SK-N-SH (cell line): ENCODE results near the gene PSMC3IP. TPM values are rescaled to one million over a fixed set of nuclear protein-coding genes. Genes with fewer than 3 reads are reported as not detected.

Experiments
- CTCF ChIA-PET: fragments of 300-600, 350-600 bp; formaldehyde crosslinking; extraction: SDS; loops from one replicate; lab custom pipeline; 2021; lab: Yijun Ruan, JAX
- POLR2A ChIA-PET: fragments of 350-600 bp; sonication (Branson Sonifier 250); formaldehyde crosslinking; extraction: SDS; loops from one replicate; lab custom pipeline; 2020; ENCODE audit warnings: antibody characterized with exemption, inconsistent platforms; lab: Yijun Ruan, JAX
- DNase-seq: peaks from one replicate; pipeline ENCODE4 v3.0.0; 2012
- H2AFZ ChIP-seq: fragments of 200-600 bp; sonication (generic); 2 replicates; pipeline ENCODE4 v1.8.1; 2016; ENCODE audit warnings: antibody characterized with exemption, mild to moderate bottlenecking, low read depth
- H3F3A ChIP-seq: fragments of 200-600 bp; sonication (generic); replicated peaks from 2 replicates; pipeline ENCODE3; 2016; ENCODE audit warnings: antibody characterized with exemption, mild to moderate bottlenecking; ENCODE audit not compliant: insufficient read depth
- H3K27ac ChIP-seq, 2 experiments: fragments of 200-500 bp in 1 of 2; fragments of 200-600 bp in 1 of 2; sonication (Bioruptor generic) in 1 of 2; sonication (generic), shearing (Covaris generic) in 1 of 2; 2 replicates each; pipeline versions ENCODE4 v1.5.1 to v1.6.1; 2014 to 2016; ENCODE audit warnings: low read depth in 2 of 2, inconsistent platforms in 1 of 2, low read length in 1 of 2, mild to moderate bottlenecking in 1 of 2, mixed read lengths in 1 of 2
- H3K27me3 ChIP-seq: fragments of 200-600 bp; sonication (generic), shearing (Covaris generic); 2 replicates; pipeline ENCODE4 v1.6.1; 2016; ENCODE audit warnings: mixed run types; ENCODE audit not compliant: insufficient read depth
- H3K36me3 ChIP-seq, 2 experiments: fragments of 200-500 bp in 1 of 2; fragments of 200-600 bp in 1 of 2; sonication (Bioruptor generic) in 1 of 2; sonication (generic) in 1 of 2; replicated peaks in 1 of 2; 2 replicates each; pipeline versions ENCODE3 to v1.5.1; 2014 to 2016; ENCODE audit warnings: low read length in 1 of 2, mild to moderate bottlenecking in 1 of 2; ENCODE audit not compliant: insufficient read depth in 2 of 2, control insufficient read depth in 1 of 2
- H3K4me1 ChIP-seq, 2 experiments: fragments of 200-500 bp in 1 of 2; fragments of 200-600 bp in 1 of 2; sonication (Bioruptor generic) in 1 of 2; sonication (generic), shearing (Covaris generic) in 1 of 2; 2 replicates each; pipeline versions ENCODE4 v1.5.1 to v1.6.1; 2014 to 2016; ENCODE audit warnings: low read depth in 1 of 2, low read length in 1 of 2, mixed run types in 1 of 2; ENCODE audit not compliant: insufficient read depth in 2 of 2, control insufficient read depth in 1 of 2
- H3K4me2 ChIP-seq: fragments of 200-600 bp; sonication (generic), shearing (Covaris generic); 2 replicates; pipeline ENCODE4 v1.6.1; 2017; ENCODE audit warnings: mixed run types
- H3K4me3 ChIP-seq, 2 experiments: fragments of 200-500 bp in 1 of 2; fragments of 200-600 bp in 1 of 2; sonication (Bioruptor generic) in 1 of 2; sonication (generic), shearing (Covaris generic) in 1 of 2; 2 replicates each; pipeline versions ENCODE4 v1.5.1 to v1.8.1; 2014 to 2016; ENCODE audit warnings: low read depth in 2 of 2, inconsistent platforms in 1 of 2, low read length in 1 of 2, mild to moderate bottlenecking in 1 of 2, mixed read lengths in 1 of 2, moderate library complexity in 1 of 2
- H3K79me2 ChIP-seq: fragments of 200-600 bp; sonication (generic); 2 replicates; pipeline ENCODE4 v1.8.1; 2017; ENCODE audit warnings: mild to moderate bottlenecking; ENCODE audit not compliant: insufficient read depth
- H3K9ac ChIP-seq: fragments of 200-600 bp; sonication (generic); 2 replicates; pipeline ENCODE4 v1.6.1; 2017; ENCODE audit warnings: mixed run types
- H3K9me2 ChIP-seq: fragments of 200-600 bp; sonication (generic); 2 replicates; pipeline ENCODE4 v1.6.1; 2017; ENCODE audit warnings: mixed run types
- H3K9me3 ChIP-seq: fragments of 200-600 bp; sonication (generic); 2 replicates; pipeline ENCODE4 v1.6.1; 2017; ENCODE audit warnings: mixed run types, mild to moderate bottlenecking, moderate library complexity
- H4K20me1 ChIP-seq: fragments of 200-600 bp; sonication (generic); 2 replicates; pipeline ENCODE4 v1.6.1; 2017; ENCODE audit warnings: mild to moderate bottlenecking, mixed run types; ENCODE audit not compliant: insufficient read depth
- CTCF ChIP-seq: fragments of 200-600 bp; sonication (generic); IDR thresholded peaks from 2 replicates; pipeline ENCODE4 v1.6.1; 2017; ENCODE audit warnings: antibody characterized with exemption, mild to moderate bottlenecking, moderate library complexity
- FOXJ3 ChIP-seq: sonication (generic); formaldehyde crosslinking; IDR thresholded peaks from 2 replicates; pipeline ENCODE4 v1.5.1; 2020; ENCODE audit warnings: mild to moderate bottlenecking, missing genetic modification reagents
- GABPA ChIP-seq: IDR thresholded peaks from 2 replicates; pipeline ENCODE4 v1.4.0; 2012; ENCODE audit warnings: low read depth, mild to moderate bottlenecking
- GATA2 ChIP-seq: sonication (generic); formaldehyde crosslinking; IDR thresholded peaks from 2 replicates; pipeline ENCODE4 v1.5.0; 2020; ENCODE audit warnings: mild to moderate bottlenecking, missing genetic modification reagents
- IRF3 ChIP-seq: fragments of 150-350 bp; IDR thresholded peaks from 2 replicates; pipeline ENCODE4 v1.6.1; 2016; ENCODE audit warnings: mild to moderate bottlenecking, low read depth, low read length
- MEF2A ChIP-seq: IDR thresholded peaks from 2 replicates; pipeline ENCODE4 v1.4.0; 2012; ENCODE audit warnings: low read depth, borderline replicate concordance
- NFIC ChIP-seq: IDR thresholded peaks from 2 replicates; pipeline ENCODE4 v1.4.0; 2012; ENCODE audit warnings: borderline replicate concordance
- RAD21 ChIP-seq: IDR thresholded peaks from 2 replicates; pipeline ENCODE4 v1.6.1; 2012; ENCODE audit warnings: mild to moderate bottlenecking, low read length
- RFX5 ChIP-seq: IDR thresholded peaks from 2 replicates; pipeline ENCODE4 v1.6.1; 2012; ENCODE audit warnings: mild to moderate bottlenecking, improper control_type of control experiment, low read length
- SIN3A ChIP-seq: IDR thresholded peaks from 2 replicates; pipeline ENCODE4 v1.6.1; 2012; ENCODE audit warnings: low read depth, mild to moderate bottlenecking, low read length, moderate library complexity, borderline replicate concordance
- SMC3 ChIP-seq: IDR thresholded peaks from 2 replicates; pipeline ENCODE4 v1.6.1; 2012; ENCODE audit warnings: low read depth, low read length, improper control_type of control experiment
- TCF12 ChIP-seq: IDR thresholded peaks from 2 replicates; pipeline ENCODE4 v1.4.0; 2012
- USF2 ChIP-seq: fragments of 150-350 bp; IDR thresholded peaks from 2 replicates; pipeline ENCODE4 v1.6.1; 2017; ENCODE audit warnings: antibody characterized with exemption, low read length, low read depth, borderline replicate concordance
- YY1 ChIP-seq: IDR thresholded peaks from 2 replicates; pipeline ENCODE4 v1.4.0; 2012; ENCODE audit warnings: low read depth, mild to moderate bottlenecking
- ZBTB33 ChIP-seq: IDR thresholded peaks from 2 replicates; pipeline ENCODE4 v1.4.0; 2012; ENCODE audit warnings: low read depth, borderline replicate concordance
- WGBS: methylation state at CpG from one replicate; pipeline ENCODE4 v1.1.6; 2017; ENCODE audit warnings: low lambda C conversion rate; 5-methylcytosine and 5-hydroxymethylcytosine counted together
- polyA plus RNA-seq, 3 experiments: library from polyadenylated mRNA; depleted of rRNA; stranded (reverse); fragments of >200 nt; gene quantifications; 2 replicates each; pipeline ENCODE4 v1.2.3, GENCODE V29; 2012
- TF ChIP-seq, protein P1 (sequence below): IDR thresholded peaks from 2 replicates; pipeline ENCODE4 v1.4.0; 2012; ENCODE audit warnings: low read depth, borderline replicate concordance

PSMC3IP gene
- polyA plus RNA-seq, 1 of the 3 experiments (the other 2 are of a cell fraction): 17.3 TPM

- ChIA-PET POLR2A (interaction anchor here (2.9 kb wide), 1 partner anchor 10 kb away, joined by 9 read pairs; no protein-coding TSS in a partner anchor), CTCF (interaction anchor here (1.7 to 1.9 kb wide), 2 partner anchors 11 to 35 kb away, joined by 5 to 8 read pairs; no protein-coding TSS in a partner anchor)
- H3K9ac ChIP-seq: no peak overlapping the region
- H4K20me1 ChIP-seq: no peaks in the 10 kb centered on the region
- H3F3A ChIP-seq: peaks cover 9% of the 10 kb centered on the region
- no peak overlapping the region for H3K4me2 ChIP-seq
- H3K4me3 ChIP-seq: no peak overlapping the region
- no peak for DNase-seq
- H3K9me3 ChIP-seq: no peaks in the 10 kb centered on the region
- 0 out of 2 replicates have a peak, but pooled peaks cover 2% of the 10 kb centered on the region for H3K79me2 ChIP-seq
- no peaks in the 10 kb centered on the region for H3K4me1 ChIP-seq
- peaks cover 9 to 25% of the 10 kb centered on the region in 2 experiments for H3K36me3 ChIP-seq
- 98% methylated on average over 11 of the region's 39 CpGs for WGBS
- no peak overlapping the region for H2AFZ ChIP-seq
- TF ChIP-seq MEF2A: no peak
- no peaks in the 10 kb centered on the region for H3K9me2 ChIP-seq
- no peaks in the 10 kb centered on the region for H3K27me3 ChIP-seq
- no peak overlapping the region for H3K27ac ChIP-seq
Observed at GRCh38 chr17:42543190-42544079, 34.1 kb downstream of the PSMC3IP start.

DNA sequence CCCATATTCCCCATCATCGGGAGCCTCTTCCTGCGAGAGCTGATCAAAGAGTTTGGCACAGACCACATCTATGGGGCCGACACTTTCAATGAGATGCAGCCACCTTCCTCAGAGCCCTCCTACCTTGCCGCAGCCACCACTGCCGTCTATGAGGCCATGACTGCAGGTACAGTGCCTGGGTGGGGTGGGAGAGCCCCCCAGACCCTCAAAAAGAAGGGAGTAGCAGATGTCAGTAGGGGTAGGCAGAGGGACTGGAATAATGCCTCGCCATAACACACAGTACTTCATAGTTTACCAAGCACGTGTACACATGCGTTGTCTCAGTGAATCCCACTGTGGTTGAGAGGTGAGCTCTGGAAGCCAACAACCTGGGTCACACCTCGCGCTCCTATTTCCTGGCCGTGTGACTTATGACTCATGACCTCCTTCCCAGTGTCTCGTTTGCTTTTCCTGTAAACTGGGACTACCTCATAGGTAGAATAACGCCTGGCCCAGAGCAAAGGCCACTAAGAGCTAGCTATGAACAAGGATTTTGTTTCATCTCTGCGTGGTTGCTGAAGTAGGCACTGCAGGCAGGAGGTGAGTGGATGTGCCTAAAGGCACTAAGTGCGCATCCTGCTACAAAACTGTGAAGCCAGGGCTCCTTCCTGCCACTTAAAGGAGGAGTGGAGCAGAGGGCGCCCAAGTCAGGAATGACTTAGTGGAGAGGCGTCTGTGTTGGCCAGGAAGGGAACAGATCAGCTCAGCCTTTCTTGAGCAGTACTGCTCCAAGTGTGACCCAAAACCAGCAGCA lies 36.3 kb downstream of the PSMC3IP start:
- Histone ChIP-seq H3K9me2 (no peaks in the 10 kb centered on the region), H3K79me2 (peaks cover 22% of the 10 kb centered on the region), H3K9me3 (no peaks in the 10 kb centered on the region), H3K4me2 (no peak overlapping the region), H3K4me1 (peaks cover 4 to 10% of the 10 kb centered on the region in 2 experiments; a peak in 2 of 4 replicates), H3K9ac (no peak overlapping the region), H3F3A (peaks cover 9% of the 10 kb centered on the region), H3K4me3 (no peak overlapping the region), H4K20me1 (0 out of 2 replicates have a peak, but pooled peaks cover 4% of the 10 kb centered on the region), H3K27ac (no peak overlapping the region), H3K36me3 (peaks cover 12 to 16% of the 10 kb centered on the region in 2 experiments), H3K27me3 (no peaks in the 10 kb centered on the region), H2AFZ (no peak overlapping the region)
- DNase-seq: no peak
- WGBS: 82% methylated on average over 17 of the region's 17 CpGs
- ChIA-PET POLR2A (interaction anchor here (0.7 to 1.4 kb wide), 2 partner anchors 22 to 167 kb away, joined by 3 read pairs; no protein-coding TSS in a partner anchor), CTCF (interaction anchor here (0.6 to 1.4 kb wide), 4 partner anchors 9 to 14 kb away, joined by 3 to 5 read pairs (median 4); no protein-coding TSS in a partner anchor)
- TF ChIP-seq NFIC (no peak), CTCF (no peak), USF2 (no peak), YY1 (no peak), IRF3 (no peak), GABPA (no peak), FOXJ3 (CRISPR knock-in tag) (no peak), TCF12 (no peak), SIN3A (no peak), GATA2 (no peak), RFX5 (no peak), ZBTB33 (no peak), SMC3 (no peak), RAD21 (no peak)
- TF ChIP-seq, protein P1, sequence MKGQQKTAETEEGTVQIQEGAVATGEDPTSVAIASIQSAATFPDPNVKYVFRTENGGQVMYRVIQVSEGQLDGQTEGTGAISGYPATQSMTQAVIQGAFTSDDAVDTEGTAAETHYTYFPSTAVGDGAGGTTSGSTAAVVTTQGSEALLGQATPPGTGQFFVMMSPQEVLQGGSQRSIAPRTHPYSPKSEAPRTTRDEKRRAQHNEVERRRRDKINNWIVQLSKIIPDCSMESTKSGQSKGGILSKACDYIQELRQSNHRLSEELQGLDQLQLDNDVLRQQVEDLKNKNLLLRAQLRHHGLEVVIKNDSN: no peak
